GM12891 (cell line): ENCODE measurements around the gene SOX21.

Source experiments
- PAX5 ChIP-seq: IDR thresholded peaks from 2 replicates; pipeline ENCODE4 v1.6.1; 2011; ENCODE audit warnings: low read length, moderate library complexity, mild to moderate bottlenecking; ENCODE audit not compliant: insufficient read depth, severe bottlenecking
- POLR2A ChIP-seq: IDR thresholded peaks from 2 replicates; pipeline ENCODE4 v1.6.1; 2011; ENCODE audit warnings: low read depth, low read length, control low read depth
- POLR2AphosphoS5 ChIP-seq: IDR thresholded peaks from 2 replicates; pipeline ENCODE4 v1.6.1; 2011; ENCODE audit warnings: low read depth, low read length, control low read depth
- POU2F2 ChIP-seq: IDR thresholded peaks from 2 replicates; pipeline ENCODE4 v1.6.1; 2011; ENCODE audit warnings: low read depth, mild to moderate bottlenecking, control low read depth, low read length, moderate library complexity
- SPI1 ChIP-seq: IDR thresholded peaks from 2 replicates; pipeline ENCODE4 v1.6.1; 2011; ENCODE audit warnings: low read depth, low read length, control low read depth
- TAF1 ChIP-seq: IDR thresholded peaks from 2 replicates; pipeline ENCODE4 v1.6.1; 2011; ENCODE audit warnings: low read depth, low read length, control low read depth

GRCh38 chr13:94692030-94692429 lies 20.3 kb downstream of the SOX21 start:
- no peak for TF ChIP-seq POLR2AphosphoS5
- TF ChIP-seq POLR2A = no peak
- no peak for TF ChIP-seq PAX5
- no peak for TF ChIP-seq SPI1
- no peak for TF ChIP-seq POU2F2
- no peak for TF ChIP-seq TAF1
